ENCODE measurements around the gene MRPL20. TPM values are rescaled to one million over a fixed set of nuclear protein-coding genes. Genes with fewer than 3 reads are reported as not detected.

Gene MRPL20
- total and polyA plus RNA-seq, 9 of the 15 experiments (the other 6 are each of a cell fraction or from before 2014, with no cell fraction given): 180 to 671 (median 229) TPM

DNA sequence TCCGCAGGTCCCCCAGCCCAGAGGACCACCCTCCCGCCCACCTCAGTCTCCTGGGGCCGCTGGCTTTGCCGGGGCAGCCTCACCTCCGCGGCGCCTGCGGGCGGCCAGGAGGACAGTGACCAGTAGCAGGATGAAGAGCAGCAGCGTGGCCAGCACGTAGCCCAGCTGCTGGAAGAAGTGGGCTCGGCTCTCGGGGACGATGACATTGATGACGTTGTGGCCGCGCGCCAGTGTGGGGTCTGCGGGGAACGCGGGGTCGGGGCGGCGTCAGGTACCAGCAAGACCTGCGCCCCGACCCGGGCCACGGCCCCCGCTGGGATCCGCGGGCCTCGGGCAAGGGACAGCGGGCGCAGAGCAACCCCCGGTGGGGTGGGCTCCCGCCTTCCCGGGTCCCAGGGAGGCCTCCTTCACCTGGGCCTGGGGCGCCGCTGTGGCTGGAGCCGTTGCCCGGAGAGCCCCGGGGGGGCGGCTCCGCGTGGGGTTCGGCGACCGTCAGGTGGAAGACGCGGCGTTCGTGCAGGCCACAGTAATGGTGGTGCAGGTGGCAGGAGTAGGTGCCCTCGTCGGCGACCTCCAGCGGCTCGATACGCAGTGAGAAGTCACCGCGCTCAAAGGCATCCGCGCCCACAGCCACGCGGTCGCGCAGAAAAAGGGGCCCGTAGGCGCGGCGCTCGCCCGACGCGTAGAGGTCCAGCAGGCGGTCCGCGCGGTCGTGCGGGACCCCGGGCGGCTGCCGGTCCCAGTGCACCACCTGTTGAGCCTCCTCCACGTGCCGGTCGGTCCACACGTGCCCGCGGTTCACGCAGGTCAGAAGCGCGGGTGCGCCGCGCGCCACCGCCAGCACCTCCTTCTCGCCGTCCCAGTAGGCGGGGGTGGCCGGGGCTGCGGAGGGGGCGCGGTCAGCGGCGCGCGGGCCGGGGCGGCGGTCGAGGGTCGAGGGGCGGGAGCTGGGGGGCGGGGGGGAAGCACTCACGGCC is 52.5 kb downstream of the MRPL20 start (continued):
- TF ChIP-seq ZNF449 (CRISPR knock-in tag; IDR thresholded peaks at IDR 0.05): no peak
- no peak for TF ChIP-seq POU5F1 (IDR thresholded peaks at IDR 0.05; ENCODE audit: borderline replicate concordance, low read depth, low read length, partially characterized antibody)
- no peak for TF ChIP-seq ZNF592 (IDR thresholded peaks at IDR 0.05)
- no peak for TF ChIP-seq ZNF609 (CRISPR knock-in tag; IDR thresholded peaks at IDR 0.05; ENCODE audit: borderline replicate concordance)
- no peak for TF ChIP-seq KLF13 (tag; IDR thresholded peaks at IDR 0.05; ENCODE audit: borderline replicate concordance, low read depth)
- TF ChIP-seq TGIF2 (CRISPR knock-in tag; IDR thresholded peaks at IDR 0.05): no peak
